ENCODE results near the gene VCAM1.

GRCh38 chr1:100731309-100731708 is 11.8 kb downstream of the VCAM1 start:
- TF ChIP-seq CTCF (IDR thresholded peaks at IDR 0.05) (no peak), POLR2A (IDR thresholded peaks at IDR 0.05; ENCODE audit: low read depth) (no peak), POLR2AphosphoS5 (IDR thresholded peaks at IDR 0.05) (no peak), EP300 (IDR thresholded peaks at IDR 0.05) (no peak)

Data from esophagus muscularis mucosa (tissue), 4 donors.